AML-193 (cell line): ENCODE measurements around the gene CD53.
A peak's percentile ranks its signal among the peaks of the same experiment; 100 is the strongest.
"Not testable (repeated sequence)": the region's sequence is repeated elsewhere in the genome, so short reads cannot be mapped to it uniquely, and the experiment has no call there.

ENCODE experiments used
- DNase-seq, 2 experiments: peaks; one replicate each; lab custom pipeline; 2025; lab: John Stamatoyannopoulos, UW

CD53 gene

GRCh38 chr1:110916274-110916668 is 43.3 kb downstream of the CD53 start:
- DNase-seq = no peak

- peak; percentile 52 to 66 for DNase-seq
Measured at GRCh38 chr1:110916669-110917306, 43.8 kb downstream of the CD53 start.

GRCh38 chr1:110918016-110918415 is 45.1 kb downstream of the CD53 start:
- DNase-seq = no peak

GRCh38 chr1:110921953-110922352 is 49.0 kb downstream of the CD53 start:
- DNase-seq = no peak

GRCh38 chr1:110927484-110928075 is 54.6 kb downstream of the CD53 start:
- DNase-seq = no peak

GRCh38 chr1:110928191-110928590 is 55.2 kb downstream of the CD53 start:
- no peak for DNase-seq

GRCh38 chr1:110928904-110929303 is 56.0 kb downstream of the CD53 start:
- DNase-seq = no peak

- DNase-seq = not testable (repeated sequence)
Measured at GRCh38 chr1:110931097-110931496, 58.1 kb downstream of the CD53 start.

- DNase-seq = no peak
Measured at GRCh38 chr1:110936567-110936966, 63.6 kb downstream of the CD53 start.

- no peak for DNase-seq
Measured at GRCh38 chr1:110944806-110945205, 71.9 kb downstream of the CD53 start.

GRCh38 chr1:110945626-110946025 is 72.7 kb downstream of the CD53 start:
- DNase-seq = no peak

- DNase-seq = peak; percentile 65 to 78
Measured at GRCh38 chr1:110948038-110948810, 75.3 kb downstream of the CD53 start.
